Measurements from ENCODE around the gene COPS7A. TPM values are rescaled to one million over a fixed set of nuclear protein-coding genes. Genes with fewer than 3 reads are reported as not detected.

COPS7A gene, protein sequence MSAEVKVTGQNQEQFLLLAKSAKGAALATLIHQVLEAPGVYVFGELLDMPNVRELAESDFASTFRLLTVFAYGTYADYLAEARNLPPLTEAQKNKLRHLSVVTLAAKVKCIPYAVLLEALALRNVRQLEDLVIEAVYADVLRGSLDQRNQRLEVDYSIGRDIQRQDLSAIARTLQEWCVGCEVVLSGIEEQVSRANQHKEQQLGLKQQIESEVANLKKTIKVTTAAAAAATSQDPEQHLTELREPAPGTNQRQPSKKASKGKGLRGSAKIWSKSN
- 10 to 100 TPM; 46.5 to 54.4 (median 48.1) TPM for total RNA-seq

DNA sequence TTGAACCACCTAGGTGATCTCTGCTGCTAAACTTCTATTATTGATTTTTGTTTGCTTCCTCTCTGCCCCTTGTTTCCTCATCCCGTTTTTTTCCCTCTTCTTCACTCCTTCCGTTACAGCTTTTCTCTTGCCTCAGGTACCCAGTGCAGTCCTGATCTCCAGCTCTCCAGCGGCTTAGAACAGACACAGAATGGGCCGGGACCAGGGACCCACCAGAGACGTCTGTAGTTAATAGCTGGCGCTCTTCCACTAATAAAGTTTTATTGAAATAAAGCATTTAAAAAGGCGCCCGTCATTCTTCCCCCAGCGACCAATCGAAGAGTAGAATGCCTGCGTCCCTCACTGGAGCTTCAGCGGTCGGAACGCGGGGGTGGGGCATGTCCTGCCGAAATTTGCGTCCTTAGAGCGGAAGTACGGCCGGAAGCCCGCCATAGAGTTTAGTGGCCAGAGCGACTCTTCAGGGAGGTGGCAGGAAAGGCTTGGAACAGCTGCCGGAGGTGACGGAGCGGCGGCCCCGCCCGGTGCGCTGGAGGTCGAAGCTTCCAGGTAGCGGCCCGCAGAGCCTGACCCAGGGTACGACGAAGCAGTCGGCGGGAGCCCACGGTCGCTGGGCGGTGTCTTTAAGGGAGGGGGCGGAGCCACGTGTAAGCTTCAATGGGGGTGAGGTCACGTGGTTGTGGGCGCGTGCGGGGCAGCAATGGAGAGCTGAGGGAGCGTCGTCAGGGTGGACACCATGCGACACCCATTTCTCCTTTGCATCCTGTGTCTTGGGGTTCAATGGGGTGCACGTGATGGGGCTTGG lies at the start of gene COPS7A:
TSS of gene COPS7A (plus strand) at position 440 of the 802 bp plus-strand sequence. CDS start 611 bp downstream, outside the sequence.
- Mint-ChIP-seq H3K4me3 (peak within 1 kb of the TSS; percentile 86), H3K4me1 (ENCODE audit: low read depth) (peaks cover 23% of the 10 kb centered on the region), H3K36me3 (ENCODE audit: insufficient read depth) (peaks cover 10% of the 10 kb centered on the region), H3K27me3 (ENCODE audit: low read depth) (no peaks in the 10 kb centered on the region), H3K9me3 (peaks cover 4% of the 10 kb centered on the region)
- DNase-seq (peak; percentile 84), ATAC-seq (peak; percentile 97)

GRCh38 chr12:6676962-6677361 lies 46.9 kb upstream of the COPS7A start:
- H3K4me3 Mint-ChIP-seq: no peak overlapping the region
- H3K9me3 Mint-ChIP-seq: no peaks in the 10 kb centered on the region
- ATAC-seq (no peak), DNase-seq (no peak)
- peaks cover 56% of the 10 kb centered on the region for H3K36me3 Mint-ChIP-seq (ENCODE audit: insufficient read depth)
- no peaks in the 10 kb centered on the region for H3K27me3 Mint-ChIP-seq (ENCODE audit: low read depth)
- peaks cover 3% of the 10 kb centered on the region for H3K4me1 Mint-ChIP-seq (ENCODE audit: low read depth)

DNA sequence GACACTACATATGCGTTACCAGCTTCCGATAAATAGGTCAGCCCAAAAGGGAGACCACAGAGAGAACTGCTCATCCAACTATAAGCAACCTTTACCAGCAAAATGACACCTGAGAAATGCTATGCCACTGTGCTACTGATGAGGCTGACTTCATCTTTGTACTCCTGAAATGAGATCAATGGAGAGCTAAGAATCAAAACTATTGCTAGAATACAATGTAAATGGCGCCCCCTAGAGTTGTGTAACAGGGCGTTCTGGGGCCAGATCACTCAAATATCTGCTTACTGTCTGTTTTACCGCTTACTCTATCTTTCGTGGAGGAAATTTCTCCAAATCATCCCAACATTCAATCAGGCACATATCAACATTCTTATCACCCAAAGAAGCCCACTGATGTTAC lies 39.2 kb upstream of the COPS7A start:
- no peak overlapping the region for H3K4me3 Mint-ChIP-seq
- DNase-seq: peak; percentile 30
- ATAC-seq: peak in 1 of 2 donors; percentile 8
- no peaks in the 10 kb centered on the region for H3K9me3 Mint-ChIP-seq
- peaks cover 25% of the 10 kb centered on the region for H3K36me3 Mint-ChIP-seq (ENCODE audit: insufficient read depth)
- no peaks in the 10 kb centered on the region for H3K27me3 Mint-ChIP-seq (ENCODE audit: low read depth)
- H3K4me1 Mint-ChIP-seq (ENCODE audit: low read depth): peaks cover 44% of the 10 kb centered on the region

- Mint-ChIP-seq H3K4me3 (peak overlapping the region; percentile 96), H3K36me3 (ENCODE audit: insufficient read depth) (peaks cover 25% of the 10 kb centered on the region)
These were observed 38.0 kb upstream of the COPS7A start for GRCh38 chr12:6685814-6686213.

GRCh38 chr12:6688543-6688998 lies 35.3 kb upstream of the COPS7A start:
- Mint-ChIP-seq H3K27me3 (ENCODE audit: low read depth) (no peaks in the 10 kb centered on the region), H3K9me3 (no peaks in the 10 kb centered on the region), H3K4me1 (ENCODE audit: low read depth) (peaks cover 44% of the 10 kb centered on the region), H3K4me3 (peak overlapping the region; percentile 96), H3K36me3 (ENCODE audit: insufficient read depth) (peaks cover 15% of the 10 kb centered on the region)
- ATAC-seq (peak; percentile 6), DNase-seq (no peak)

More at GRCh38 chr12:6685814-6686213, 38.0 kb upstream of the COPS7A start:
- DNase-seq (no peak), ATAC-seq (no peak)
- Mint-ChIP-seq H3K4me1 (ENCODE audit: low read depth) (peaks cover 50% of the 10 kb centered on the region), H3K9me3 (no peaks in the 10 kb centered on the region), H3K27me3 (ENCODE audit: low read depth) (no peaks in the 10 kb centered on the region)

GRCh38 chr12:6688999-6689882 lies 34.6 kb upstream of the COPS7A start, which contains the start of gene ZNF384:
Gene ZNF384, minus strand, starts transcription at chr12:6689375. Its CDS starts 9,855 bp downstream, at chr12:6679520.
- H3K27me3 Mint-ChIP-seq (ENCODE audit: low read depth): no peaks in the 10 kb centered on the region
- peak; percentile 92 for DNase-seq
- ATAC-seq: peak; percentile 85
- peaks cover 44% of the 10 kb centered on the region for H3K4me1 Mint-ChIP-seq (ENCODE audit: low read depth)
- H3K36me3 Mint-ChIP-seq (ENCODE audit: insufficient read depth): peaks cover 15% of the 10 kb centered on the region
- peak within 1 kb of the TSS; percentile 96 for H3K4me3 Mint-ChIP-seq
- no peaks in the 10 kb centered on the region for H3K9me3 Mint-ChIP-seq

GRCh38 chr12:6691473-6691872 lies 32.4 kb upstream of the COPS7A start:
- Mint-ChIP-seq H3K36me3 (ENCODE audit: insufficient read depth) (peaks cover 6% of the 10 kb centered on the region), H3K27me3 (ENCODE audit: low read depth) (no peaks in the 10 kb centered on the region), H3K4me1 (ENCODE audit: low read depth) (peaks cover 27% of the 10 kb centered on the region), H3K9me3 (no peaks in the 10 kb centered on the region), H3K4me3 (peak overlapping the region; percentile 54)
- ATAC-seq (no peak), DNase-seq (no peak)

DNA sequence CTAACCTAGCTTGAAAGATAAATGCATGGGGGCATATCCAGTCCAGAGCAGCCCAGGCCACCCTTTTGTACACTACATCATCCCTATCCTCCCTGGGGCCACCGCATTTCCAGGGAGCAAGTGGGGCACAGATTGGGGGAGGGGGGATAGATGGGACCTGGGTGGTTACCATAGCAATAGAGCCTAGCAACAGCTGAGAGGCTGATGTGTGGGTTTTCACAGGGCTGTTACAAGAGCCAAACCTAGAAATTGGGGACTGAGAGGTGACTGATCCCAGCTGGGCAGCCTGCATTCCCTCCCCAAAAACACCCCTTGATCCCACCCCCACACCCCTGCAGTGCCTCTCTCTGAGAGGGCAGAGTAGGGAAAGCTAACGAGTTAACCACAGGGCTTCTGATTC lies 31.0 kb upstream of the COPS7A start:
- ATAC-seq (no peak), DNase-seq (no peak)
- H3K9me3 Mint-ChIP-seq: no peaks in the 10 kb centered on the region
- no peaks in the 10 kb centered on the region for H3K36me3 Mint-ChIP-seq (ENCODE audit: insufficient read depth)
- H3K4me1 Mint-ChIP-seq (ENCODE audit: low read depth): peaks cover 16% of the 10 kb centered on the region
- H3K4me3 Mint-ChIP-seq: no peak overlapping the region
- peaks cover 2% of the 10 kb centered on the region for H3K27me3 Mint-ChIP-seq (ENCODE audit: low read depth)

- ATAC-seq (no peak), DNase-seq (no peak)
- no peaks in the 10 kb centered on the region for H3K36me3 Mint-ChIP-seq (ENCODE audit: insufficient read depth)
- no peak overlapping the region for H3K4me3 Mint-ChIP-seq
- H3K9me3 Mint-ChIP-seq: no peaks in the 10 kb centered on the region
- peaks cover 12% of the 10 kb centered on the region for H3K4me1 Mint-ChIP-seq (ENCODE audit: low read depth)
- H3K27me3 Mint-ChIP-seq (ENCODE audit: low read depth): peaks cover 7% of the 10 kb centered on the region
These were observed 30.0 kb upstream of the COPS7A start for GRCh38 chr12:6693832-6694355.

- Mint-ChIP-seq H3K27me3 (ENCODE audit: low read depth) (peaks cover 15% of the 10 kb centered on the region), H3K4me1 (ENCODE audit: low read depth) (peaks cover 18% of the 10 kb centered on the region), H3K9me3 (no peaks in the 10 kb centered on the region), H3K4me3 (no peak overlapping the region), H3K36me3 (ENCODE audit: insufficient read depth) (no peaks in the 10 kb centered on the region)
- DNase-seq: no peak
- ATAC-seq: no peak
These were observed 29.1 kb upstream of the COPS7A start for GRCh38 chr12:6694701-6695100.

DNA sequence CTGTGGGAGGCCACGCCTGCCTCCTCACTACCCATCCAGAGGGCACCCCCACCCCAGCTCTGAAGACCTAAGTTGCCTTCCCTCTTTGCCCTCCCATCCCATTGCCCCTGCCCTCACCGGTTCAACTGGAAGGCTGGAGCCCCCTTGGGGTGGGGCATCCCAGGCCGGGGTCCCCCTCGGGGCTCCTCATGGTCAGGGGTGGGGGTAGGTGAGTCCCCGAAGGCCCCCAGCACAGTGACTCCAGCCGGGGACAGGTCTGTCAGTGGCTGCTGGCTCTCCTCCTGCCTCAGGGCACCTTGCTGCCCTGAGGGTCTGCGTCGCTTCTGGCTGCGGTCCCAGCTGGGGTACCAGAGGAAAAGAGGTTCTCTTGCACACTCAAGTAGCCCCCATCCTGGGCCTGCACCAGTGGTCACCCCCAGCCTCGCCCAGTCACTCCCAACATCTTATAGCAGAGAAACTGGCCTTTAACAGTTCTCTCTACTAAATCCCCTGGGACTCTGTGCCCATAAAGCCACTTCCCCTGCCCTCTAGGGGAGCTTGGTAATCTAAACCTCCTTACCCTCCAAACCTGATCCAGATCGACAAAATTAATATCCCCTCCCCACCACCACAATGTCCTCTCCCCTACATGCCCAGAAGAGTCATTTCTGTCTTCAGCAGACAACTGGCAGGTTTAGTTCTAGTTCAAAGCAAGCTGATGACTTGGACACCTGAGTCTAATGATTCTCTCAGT lies 28.4 kb upstream of the COPS7A start:
- no peak for DNase-seq
- ATAC-seq: no peak
- Mint-ChIP-seq H3K36me3 (ENCODE audit: insufficient read depth) (no peaks in the 10 kb centered on the region), H3K4me1 (ENCODE audit: low read depth) (peaks cover 15% of the 10 kb centered on the region), H3K9me3 (no peaks in the 10 kb centered on the region), H3K27me3 (ENCODE audit: low read depth) (peaks cover 16% of the 10 kb centered on the region), H3K4me3 (no peak overlapping the region)

GRCh38 chr12:6696690-6697583 lies 26.9 kb upstream of the COPS7A start:
- DNase-seq (no peak), ATAC-seq (no peak)
- H3K36me3 Mint-ChIP-seq (ENCODE audit: insufficient read depth): no peaks in the 10 kb centered on the region
- H3K27me3 Mint-ChIP-seq (ENCODE audit: low read depth): peaks cover 28% of the 10 kb centered on the region
- no peak overlapping the region for H3K4me3 Mint-ChIP-seq
- peaks cover 17% of the 10 kb centered on the region for H3K4me1 Mint-ChIP-seq (ENCODE audit: low read depth)
- H3K9me3 Mint-ChIP-seq: no peaks in the 10 kb centered on the region

Measured in activated T-cell treated with anti-CD3 and anti-CD28 coated beads, Interleukin-2, amount 50 U/mL, for 4 hours (primary cell).